Measurements from ENCODE around the gene MRPL41.

Gene MRPL41

GRCh38 chr9:137598943-137599342 lies 47.3 kb downstream of the MRPL41 start:
- Histone ChIP-seq H4K20me1 (ENCODE audit: insufficient read depth) (no peaks in the 10 kb centered on the region), H3K4me1 (ENCODE audit: low read depth, poor library complexity, severe bottlenecking) (peaks cover 6% of the 10 kb centered on the region), H3K36me3 (ENCODE audit: insufficient read depth) (no peaks in the 10 kb centered on the region), H3K27me3 (ENCODE audit: insufficient read depth, low read depth) (peaks cover 3% of the 10 kb centered on the region; the same call in 1 of the 2 replicates), H3K27ac (no peak overlapping the region), H3K4me3 (IDR thresholded peaks at IDR 0.05; ENCODE audit: insufficient read depth, low read depth, low read length) (no peak overlapping the region), H3K79me2 (ENCODE audit: insufficient read depth, low read depth) (no peaks in the 10 kb centered on the region), H2AFZ (ENCODE audit: low read depth) (no peak overlapping the region), H3K9ac (no peak overlapping the region), H3K4me2 (no peak overlapping the region)
- TF ChIP-seq CTCF (conservative IDR thresholded peaks at IDR 0.05; ENCODE audit: low read depth, low read length) = no peak

All from KMS-11 (cell line).